ENCODE data around the gene FAM53B.
A peak's percentile ranks its signal among the peaks of the same experiment; 100 is the strongest.

The FAM53B gene

DNA sequence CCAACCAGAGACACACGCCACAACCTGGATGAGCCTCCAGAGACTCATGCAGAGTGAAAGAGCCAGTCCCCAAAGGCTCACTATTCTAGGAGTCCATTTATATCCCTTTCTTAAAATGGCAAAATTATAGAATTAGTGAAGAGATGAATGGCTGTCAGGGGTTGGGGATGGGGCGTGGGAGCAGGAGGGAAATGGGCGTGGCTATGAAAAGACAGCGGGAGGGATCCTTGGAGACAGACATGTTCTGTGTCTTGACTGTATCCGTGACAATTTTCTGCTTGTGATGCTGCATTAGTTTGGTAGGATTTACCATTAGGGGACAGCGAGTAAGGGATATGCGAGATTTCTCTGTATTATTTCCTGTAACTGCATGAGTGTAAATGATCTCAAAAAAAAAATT, 33.0 kb downstream of the FAM53B start:
- H3K27ac ChIP-seq (ENCODE audit: extremely low read depth, low read depth, low read length): no peak overlapping the region
- CTCF ChIA-PET: no interaction called here
- H3K36me3 ChIP-seq (ENCODE audit: control insufficient read depth in 2 of 2, insufficient read depth in 1 of 2, low read length in 2 of 2): peaks cover 0 to 12% of the 10 kb centered on the region in 2 experiments; a peak in 2 of 3 replicates
- POLR2A ChIA-PET: no interaction called here
- peak; percentile 31; the same call in 1 of the 2 replicates for TF ChIP-seq KLF1 (tag by site-specific recombination; IDR thresholded peaks at IDR 0.05)
- TF ChIP-seq ZNF777 (tag by site-specific recombination; IDR thresholded peaks at IDR 0.05; ENCODE audit: borderline replicate concordance): no peak
- no peaks in the 10 kb centered on the region for H3K9me3 ChIP-seq (ENCODE audit: control insufficient read depth, insufficient read depth, low read depth, low read length)
- peaks cover 3% of the 10 kb centered on the region; the same call in 1 of the 2 replicates for H3K4me1 ChIP-seq (ENCODE audit: control insufficient read depth, insufficient read depth, low read length)
- no peak overlapping the region for H3K4me3 ChIP-seq (ENCODE audit: low read depth, low read length)

DNA sequence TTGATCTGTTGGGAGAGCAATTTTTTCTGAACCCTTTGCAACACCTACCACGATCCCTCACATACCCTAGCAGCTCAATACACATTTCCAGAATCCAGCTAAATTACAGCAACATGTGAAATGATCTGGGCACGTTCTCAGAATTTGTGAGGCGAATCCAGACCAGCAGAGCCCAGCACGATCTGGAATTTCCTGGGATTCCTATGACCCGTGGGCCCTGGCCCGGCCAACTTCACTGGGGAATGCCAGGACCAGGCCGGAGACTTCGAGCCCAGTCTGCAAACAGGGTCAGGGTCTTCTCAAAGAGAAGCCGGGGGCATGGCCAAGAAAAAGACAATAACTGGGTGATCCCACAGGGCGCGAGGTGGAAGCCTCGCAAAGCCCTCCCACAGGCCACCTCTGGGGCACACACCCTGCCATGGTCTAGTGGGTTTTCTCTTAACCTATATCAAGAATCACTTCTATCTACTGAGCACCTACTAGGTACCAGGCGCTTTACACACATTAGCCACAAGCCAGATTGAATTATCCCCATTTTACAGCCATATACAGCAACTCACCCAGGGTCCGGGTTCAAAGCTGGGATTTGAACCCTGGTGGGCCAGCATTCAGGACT, 33.8 kb downstream of the FAM53B start:
- TF ChIP-seq GLIS1 (tag by site-specific recombination; IDR thresholded peaks at IDR 0.05) (no peak), PBX3 (CRISPR knock-in tag; IDR thresholded peaks at IDR 0.05) (no peak), ZNF473 (tag by site-specific recombination; IDR thresholded peaks at IDR 0.05) (no peak)
- H3K9me3 ChIP-seq (ENCODE audit: control insufficient read depth, insufficient read depth, low read depth, low read length): no peaks in the 10 kb centered on the region
- H3K4me1 ChIP-seq (ENCODE audit: control insufficient read depth, insufficient read depth, low read length): peaks cover 3% of the 10 kb centered on the region; the same call in 1 of the 2 replicates
- H3K36me3 ChIP-seq (ENCODE audit: control insufficient read depth in 2 of 2, insufficient read depth in 1 of 2, low read length in 2 of 2): peaks cover 0 to 18% of the 10 kb centered on the region in 2 experiments; a peak in 2 of 3 replicates
- ChIA-PET POLR2A (no interaction called here), CTCF (no interaction called here)
- H3K27ac ChIP-seq (ENCODE audit: extremely low read depth, low read depth, low read length): no peak overlapping the region
- H3K4me3 ChIP-seq (ENCODE audit: low read depth, low read length): no peak overlapping the region

DNA sequence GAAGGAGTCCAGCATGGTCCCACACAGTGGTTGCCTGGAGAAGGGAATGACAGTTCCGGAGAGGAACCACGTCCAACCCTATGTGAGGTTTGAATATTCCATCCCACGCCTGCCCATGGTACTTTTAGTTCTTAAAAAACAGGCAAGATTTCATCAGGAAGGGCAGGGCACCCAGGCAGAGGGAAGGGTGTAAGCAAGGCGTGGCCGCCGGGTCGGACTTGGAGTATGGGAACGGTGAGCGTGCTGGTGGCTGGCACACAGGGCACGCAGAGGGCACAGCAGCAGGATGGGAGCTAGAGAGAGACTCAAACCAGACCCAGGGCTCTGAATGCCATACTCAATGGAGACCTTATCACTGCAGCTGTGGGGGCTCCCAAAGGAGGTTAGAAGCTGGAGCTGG, 34.3 kb downstream of the FAM53B start:
- ChIA-PET POLR2A (no interaction called here), CTCF (no interaction called here)
- H3K4me3 ChIP-seq (ENCODE audit: low read depth, low read length): no peak overlapping the region
- TF ChIP-seq ZBTB1 (tag by site-specific recombination; IDR thresholded peaks at IDR 0.05): no peak
- TF ChIP-seq KLF1 (tag by site-specific recombination; IDR thresholded peaks at IDR 0.05): peak; percentile 34
- TF ChIP-seq IKZF3 (tag by site-specific recombination; IDR thresholded peaks at IDR 0.05): no peak
- no peak for TF ChIP-seq ZNF174 (tag by site-specific recombination; IDR thresholded peaks at IDR 0.05)
- TF ChIP-seq ZNF610 (tag by site-specific recombination; IDR thresholded peaks at IDR 0.05; ENCODE audit: borderline replicate concordance): no peak
- peak; percentile 30; the same call in 1 of the 2 replicates for TF ChIP-seq ZBTB20 (tag by site-specific recombination; IDR thresholded peaks at IDR 0.05)
- no peak for TF ChIP-seq HOXD13 (CRISPR knock-in tag; IDR thresholded peaks at IDR 0.05; ENCODE audit: borderline replicate concordance)
- TF ChIP-seq ZNF664 (tag by site-specific recombination; IDR thresholded peaks at IDR 0.05): no peak
- no peak for TF ChIP-seq ZNF341 (tag by site-specific recombination; IDR thresholded peaks at IDR 0.05; ENCODE audit: low read depth)
- TF ChIP-seq ZNF266 (tag by site-specific recombination; IDR thresholded peaks at IDR 0.05; ENCODE audit: low read depth): no peak
- H3K27ac ChIP-seq (ENCODE audit: extremely low read depth, low read depth, low read length): no peak overlapping the region
- H3K9me3 ChIP-seq (ENCODE audit: control insufficient read depth, insufficient read depth, low read depth, low read length): no peaks in the 10 kb centered on the region
- peaks cover 3% of the 10 kb centered on the region; the same call in 1 of the 2 replicates for H3K4me1 ChIP-seq (ENCODE audit: control insufficient read depth, insufficient read depth, low read length)
- H3K36me3 ChIP-seq (ENCODE audit: control insufficient read depth in 2 of 2, insufficient read depth in 1 of 2, low read length in 2 of 2): peaks cover 0 to 19% of the 10 kb centered on the region in 2 experiments; a peak in 2 of 3 replicates

DNA sequence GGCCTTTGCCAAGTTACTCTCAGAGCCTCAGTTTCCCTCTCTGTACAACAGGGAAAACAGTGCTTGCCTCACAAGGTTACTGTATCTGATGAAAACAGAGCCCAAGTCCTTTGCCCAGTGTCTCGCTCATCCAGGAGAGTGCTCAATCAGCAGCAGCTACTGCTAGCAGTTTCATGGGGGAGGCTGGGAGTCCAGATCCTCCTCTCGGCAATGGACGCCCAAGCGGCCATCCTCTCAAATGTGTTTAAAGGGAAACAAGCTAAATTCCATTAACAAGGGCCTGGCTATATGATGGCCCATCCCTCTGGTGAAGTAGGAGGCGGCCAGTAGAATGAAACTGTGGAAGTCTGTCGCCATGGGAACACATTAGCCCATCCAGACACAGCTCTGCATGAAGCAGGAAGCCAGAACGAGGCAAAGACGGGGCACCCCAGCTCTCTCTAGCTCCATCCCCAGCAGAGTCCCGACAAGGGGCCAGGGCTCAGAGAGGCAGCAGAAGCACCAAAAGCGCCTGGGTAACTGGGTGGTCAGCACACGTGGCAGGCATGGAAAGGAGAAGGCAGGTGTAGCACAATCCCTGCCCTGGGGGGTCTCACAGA, 35.2 kb downstream of the FAM53B start:
- H3K9me3 ChIP-seq (ENCODE audit: control insufficient read depth, insufficient read depth, low read depth, low read length): no peaks in the 10 kb centered on the region
- H3K36me3 ChIP-seq (ENCODE audit: control insufficient read depth in 2 of 2, insufficient read depth in 1 of 2, low read length in 2 of 2): peaks cover 0 to 27% of the 10 kb centered on the region in 2 experiments; a peak in 2 of 3 replicates
- H3K4me3 ChIP-seq (ENCODE audit: low read depth, low read length): no peak overlapping the region
- CTCF ChIA-PET: interaction anchor here (0.6 to 0.8 kb wide), 2 partner anchors 27 to 61 kb away, joined by 3 read pairs; no protein-coding TSS in a partner anchor
- no peak overlapping the region for H3K27ac ChIP-seq (ENCODE audit: extremely low read depth, low read depth, low read length)
- POLR2A ChIA-PET: no interaction called here
- H3K4me1 ChIP-seq (ENCODE audit: control insufficient read depth, insufficient read depth, low read length): peaks cover 3% of the 10 kb centered on the region; the same call in 1 of the 2 replicates
- no peak for TF ChIP-seq KLF10 (tag by site-specific recombination; IDR thresholded peaks at IDR 0.05)
- TF ChIP-seq ZNF157 (tag by site-specific recombination; IDR thresholded peaks at IDR 0.05): no peak
- TF ChIP-seq, protein P1, sequence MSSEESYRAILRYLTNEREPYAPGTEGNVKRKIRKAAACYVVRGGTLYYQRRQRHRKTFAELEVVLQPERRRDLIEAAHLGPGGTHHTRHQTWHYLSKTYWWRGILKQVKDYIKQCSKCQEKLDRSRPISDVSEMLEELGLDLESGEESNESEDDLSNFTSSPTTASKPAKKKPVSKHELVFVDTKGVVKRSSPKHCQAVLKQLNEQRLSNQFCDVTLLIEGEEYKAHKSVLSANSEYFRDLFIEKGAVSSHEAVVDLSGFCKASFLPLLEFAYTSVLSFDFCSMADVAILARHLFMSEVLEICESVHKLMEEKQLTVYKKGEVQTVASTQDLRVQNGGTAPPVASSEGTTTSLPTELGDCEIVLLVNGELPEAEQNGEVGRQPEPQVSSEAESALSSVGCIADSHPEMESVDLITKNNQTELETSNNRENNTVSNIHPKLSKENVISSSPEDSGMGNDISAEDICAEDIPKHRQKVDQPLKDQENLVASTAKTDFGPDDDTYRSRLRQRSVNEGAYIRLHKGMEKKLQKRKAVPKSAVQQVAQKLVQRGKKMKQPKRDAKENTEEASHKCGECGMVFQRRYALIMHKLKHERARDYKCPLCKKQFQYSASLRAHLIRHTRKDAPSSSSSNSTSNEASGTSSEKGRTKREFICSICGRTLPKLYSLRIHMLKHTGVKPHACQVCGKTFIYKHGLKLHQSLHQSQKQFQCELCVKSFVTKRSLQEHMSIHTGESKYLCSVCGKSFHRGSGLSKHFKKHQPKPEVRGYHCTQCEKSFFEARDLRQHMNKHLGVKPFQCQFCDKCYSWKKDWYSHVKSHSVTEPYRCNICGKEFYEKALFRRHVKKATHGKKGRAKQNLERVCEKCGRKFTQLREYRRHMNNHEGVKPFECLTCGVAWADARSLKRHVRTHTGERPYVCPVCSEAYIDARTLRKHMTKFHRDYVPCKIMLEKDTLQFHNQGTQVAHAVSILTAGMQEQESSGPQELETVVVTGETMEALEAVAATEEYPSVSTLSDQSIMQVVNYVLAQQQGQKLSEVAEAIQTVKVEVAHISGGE (tag by site-specific recombination; conservative IDR thresholded peaks at IDR 0.05; ENCODE audit: low read depth): no peak
- TF ChIP-seq SETDB1 (IDR thresholded peaks at IDR 0.05; ENCODE audit: insufficient read length, low read length): no peak
- TF ChIP-seq ZNF76 (tag by site-specific recombination; IDR thresholded peaks at IDR 0.05; ENCODE audit: borderline replicate concordance, low read depth): no peak
- TF ChIP-seq ZNF792 (tag by site-specific recombination; IDR thresholded peaks at IDR 0.05): no peak
- no peak for TF ChIP-seq SP7 (tag by site-specific recombination; IDR thresholded peaks at IDR 0.05)
- no peak for TF ChIP-seq ZSCAN16 (tag by site-specific recombination; IDR thresholded peaks at IDR 0.05)
